HG03571 (cell line): ENCODE measurements around the gene HOXB3.
"Not testable (repeated sequence)": the region's sequence is repeated elsewhere in the genome, so short reads cannot be mapped to it uniquely, and the experiment has no call there.

Source experiments
- ATAC-seq: cut with Tn5 transposase; IDR thresholded peaks from one replicate; pipeline ENCODE4 v1.9.1; 2021; ENCODE audit not compliant: unreplicated experiment

HOXB3 gene

GRCh38 chr17:48530208-48530886, 59.7 kb downstream of the HOXB3 start:
- no peak for ATAC-seq

DNA sequence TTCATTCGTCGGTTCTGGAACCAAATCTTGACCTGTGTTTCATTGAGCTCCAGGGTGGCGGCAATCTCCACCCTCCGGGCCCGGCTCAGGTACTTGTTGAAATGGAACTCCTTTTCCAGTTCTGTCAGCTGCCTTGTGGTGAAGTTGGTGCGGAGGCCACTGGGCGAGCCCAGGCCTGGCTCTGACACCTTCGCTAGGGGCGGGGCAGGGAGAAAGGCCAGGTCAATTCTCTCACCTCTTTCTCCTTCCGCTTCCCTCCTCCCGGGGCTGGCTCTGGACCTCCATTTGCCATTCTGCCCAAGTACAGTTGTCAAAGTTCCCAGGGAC, 60.4 kb downstream of the HOXB3 start:
- no peak for ATAC-seq

- ATAC-seq, result no peak
Measured at GRCh38 chr17:48528936-48529682, 60.9 kb downstream of the HOXB3 start.

GRCh38 chr17:48528153-48528935, 61.7 kb downstream of the HOXB3 start:
- ATAC-seq, result no peak

DNA sequence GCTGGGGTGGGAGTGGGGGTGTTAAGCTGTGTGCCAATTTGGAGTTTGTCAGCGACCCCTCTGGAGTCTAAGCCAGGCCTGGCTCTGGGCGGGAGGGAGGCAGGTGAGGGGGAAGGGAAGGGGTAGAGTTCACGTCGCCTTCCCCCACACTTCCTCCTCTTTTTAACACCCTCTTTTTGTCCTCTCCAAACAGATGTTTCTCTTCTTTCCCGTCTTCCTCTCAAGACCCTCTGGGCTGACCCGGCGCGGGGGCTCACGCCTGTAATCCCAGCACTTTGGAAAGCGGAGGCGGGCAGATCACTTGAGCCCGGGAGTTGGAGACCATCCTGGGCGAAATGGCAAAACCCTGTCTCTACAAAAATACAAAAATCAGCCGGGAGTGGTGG, 62.5 kb downstream of the HOXB3 start:
- ATAC-seq, result no peak

GRCh38 chr17:48526608-48527546, 63.2 kb downstream of the HOXB3 start:
- ATAC-seq, result no peak

GRCh38 chr17:48523010-48523409, 67.0 kb downstream of the HOXB3 start:
- ATAC-seq, result no peak

- ATAC-seq, result no peak
Measured at GRCh38 chr17:48522031-48522653, 67.9 kb downstream of the HOXB3 start.

GRCh38 chr17:48520631-48521079, 69.4 kb downstream of the HOXB3 start:
- ATAC-seq, result no peak

DNA sequence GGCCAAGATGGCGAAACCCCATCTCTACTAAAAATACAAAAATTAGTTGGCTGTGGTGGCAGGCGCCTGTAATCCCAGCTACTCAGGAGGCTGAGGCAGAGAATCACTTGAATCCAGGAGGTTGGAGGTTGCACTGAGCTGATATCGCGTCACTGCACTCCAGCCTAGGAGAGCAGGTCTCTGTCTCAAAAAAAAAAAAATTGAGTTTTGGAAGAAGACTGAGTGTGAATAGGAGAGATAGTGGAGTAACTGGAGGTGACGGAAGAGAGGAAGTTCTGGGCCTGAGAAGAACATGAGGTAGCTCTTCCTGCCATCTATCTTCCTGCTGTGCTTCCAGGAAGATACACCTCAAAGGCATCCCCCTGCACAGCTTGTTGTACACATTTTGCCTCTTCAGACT, 70.6 kb downstream of the HOXB3 start:
- no peak for ATAC-seq

DNA sequence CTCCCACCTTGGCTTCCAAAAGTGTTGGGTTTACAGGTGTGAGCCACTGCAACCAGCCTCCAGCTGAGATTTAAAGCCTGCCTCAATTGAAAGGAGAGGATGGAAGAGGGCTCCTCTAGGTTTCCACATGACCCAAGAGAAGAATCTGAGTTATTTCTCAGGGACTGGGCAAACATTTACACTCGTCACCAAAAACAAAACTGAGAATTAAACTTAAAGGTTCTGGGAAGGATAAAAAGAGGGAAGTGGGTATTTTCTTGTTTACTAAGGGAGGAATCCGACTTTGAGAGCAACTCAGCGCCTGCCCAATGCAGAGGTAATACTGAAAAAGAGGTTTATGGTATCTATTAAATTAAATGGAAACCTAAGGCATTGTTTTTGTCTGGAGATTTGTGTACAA, 72.6 kb downstream of the HOXB3 start:
- ATAC-seq, result no peak

- ATAC-seq, result no peak
Measured at GRCh38 chr17:48515925-48516900, 73.8 kb downstream of the HOXB3 start.

- no peak for ATAC-seq
Measured at GRCh38 chr17:48514477-48514876, 75.6 kb downstream of the HOXB3 start.

DNA sequence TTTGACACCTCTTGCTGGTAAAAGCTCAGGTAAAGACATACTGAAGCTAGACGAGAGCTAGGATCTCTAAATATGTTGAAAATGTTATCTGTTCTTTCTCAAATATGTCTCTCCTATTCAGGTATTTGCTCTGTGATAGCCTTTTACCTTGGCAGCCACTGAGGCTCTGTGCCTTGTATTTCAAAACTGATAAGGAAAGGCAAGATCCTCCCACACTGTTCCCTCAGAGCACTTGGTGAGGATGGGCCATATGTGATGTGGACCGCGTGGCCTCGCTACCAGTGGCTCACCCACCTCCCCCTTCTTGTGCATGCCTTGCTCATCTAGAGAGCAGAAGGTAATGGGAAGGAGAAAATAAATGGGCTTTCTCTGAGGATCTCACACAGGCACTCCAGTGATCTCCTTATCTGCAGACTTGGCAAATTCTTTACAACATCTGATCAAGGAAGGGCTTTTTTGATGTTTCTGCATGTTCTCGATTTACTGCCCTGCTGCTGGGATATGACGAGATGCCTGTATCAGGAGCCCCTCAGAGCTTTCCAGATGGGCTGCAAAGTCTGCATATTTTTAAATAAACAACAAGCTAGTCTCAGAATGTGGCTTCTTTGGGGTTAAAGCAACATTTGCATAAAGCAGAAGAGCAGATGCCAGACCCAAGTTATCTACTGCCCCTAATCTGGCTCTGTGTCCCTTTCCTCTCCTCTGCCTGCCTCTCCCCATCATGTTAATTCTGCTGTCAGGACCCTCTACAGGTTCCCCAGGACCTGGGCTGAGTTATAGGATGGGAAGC, 76.2 kb downstream of the HOXB3 start:
- no peak for ATAC-seq

- ATAC-seq, result no peak
Measured at GRCh38 chr17:48513097-48513496, 76.9 kb downstream of the HOXB3 start.

DNA sequence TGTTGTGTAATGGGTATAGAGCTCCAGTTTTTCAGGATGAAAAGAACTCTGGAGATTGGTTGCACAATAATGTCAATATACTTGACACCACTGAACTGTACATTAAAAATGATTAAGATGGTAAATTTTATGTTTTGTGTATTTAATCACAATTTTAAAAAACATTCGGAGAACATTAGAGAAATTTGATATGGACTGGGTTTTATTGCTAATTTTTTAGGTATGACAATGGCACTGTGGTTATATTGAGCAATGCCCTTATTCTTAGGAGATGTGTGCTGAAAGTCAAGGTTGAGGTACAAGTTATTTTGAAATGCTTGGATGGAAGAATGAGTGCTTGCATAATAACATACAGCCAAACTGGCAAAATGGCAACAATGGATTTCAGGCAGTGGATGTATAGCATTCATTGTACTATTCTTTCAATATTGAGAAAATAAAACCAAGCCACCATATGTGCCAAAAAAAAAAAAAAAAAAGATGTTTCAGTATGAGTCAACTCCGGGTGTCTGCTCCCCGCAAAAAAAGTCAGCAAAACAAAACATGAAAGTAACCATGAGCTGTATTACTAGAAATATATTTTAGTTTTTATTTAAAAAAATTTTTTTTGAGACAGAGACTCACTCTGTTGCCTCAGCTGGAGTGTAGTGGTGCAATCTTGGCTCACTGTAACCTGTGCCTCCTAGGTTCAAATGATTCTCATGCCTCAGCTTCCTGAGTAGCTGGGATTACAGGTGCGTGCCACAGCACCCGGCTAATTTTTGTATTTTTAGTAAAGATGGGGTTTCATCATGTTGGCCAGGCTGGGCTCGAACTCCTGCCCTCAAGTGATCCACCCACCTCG, 79.1 kb downstream of the HOXB3 start:
- peak; percentile 38 for ATAC-seq

GRCh38 chr17:48510381-48510760, 79.7 kb downstream of the HOXB3 start:
- ATAC-seq, result no peak

- not testable (repeated sequence) for ATAC-seq
Measured at GRCh38 chr17:48509708-48510107, 80.3 kb downstream of the HOXB3 start.
